ENCODE results near the gene BCL7B. TPM values are rescaled to one million over a fixed set of nuclear protein-coding genes. Genes with fewer than 3 reads are reported as not detected.
A peak's percentile ranks its signal among the peaks of the same experiment; 100 is the strongest.

The BCL7B gene
- total RNA-seq (2014; rRNA removed; shearing (Covaris generic)) (12.0 and 17.0 TPM in 2 replicates), polyA plus RNA-seq (2016; fragmentation: Nextera tagmentation; extraction: Ambion mirVana) (18.2 and 18.4 TPM in 2 replicates)
- long read RNA-seq, transcript BCL7B-201 (6 exons, 1,975 nt), result major isoform, 29 of 38 reads
- long read RNA-seq, partial matches to known transcripts, result 1 of 38 reads
- long read RNA-seq, other reads (novel, unspliced or antisense), result 5 of 38 reads

DNA sequence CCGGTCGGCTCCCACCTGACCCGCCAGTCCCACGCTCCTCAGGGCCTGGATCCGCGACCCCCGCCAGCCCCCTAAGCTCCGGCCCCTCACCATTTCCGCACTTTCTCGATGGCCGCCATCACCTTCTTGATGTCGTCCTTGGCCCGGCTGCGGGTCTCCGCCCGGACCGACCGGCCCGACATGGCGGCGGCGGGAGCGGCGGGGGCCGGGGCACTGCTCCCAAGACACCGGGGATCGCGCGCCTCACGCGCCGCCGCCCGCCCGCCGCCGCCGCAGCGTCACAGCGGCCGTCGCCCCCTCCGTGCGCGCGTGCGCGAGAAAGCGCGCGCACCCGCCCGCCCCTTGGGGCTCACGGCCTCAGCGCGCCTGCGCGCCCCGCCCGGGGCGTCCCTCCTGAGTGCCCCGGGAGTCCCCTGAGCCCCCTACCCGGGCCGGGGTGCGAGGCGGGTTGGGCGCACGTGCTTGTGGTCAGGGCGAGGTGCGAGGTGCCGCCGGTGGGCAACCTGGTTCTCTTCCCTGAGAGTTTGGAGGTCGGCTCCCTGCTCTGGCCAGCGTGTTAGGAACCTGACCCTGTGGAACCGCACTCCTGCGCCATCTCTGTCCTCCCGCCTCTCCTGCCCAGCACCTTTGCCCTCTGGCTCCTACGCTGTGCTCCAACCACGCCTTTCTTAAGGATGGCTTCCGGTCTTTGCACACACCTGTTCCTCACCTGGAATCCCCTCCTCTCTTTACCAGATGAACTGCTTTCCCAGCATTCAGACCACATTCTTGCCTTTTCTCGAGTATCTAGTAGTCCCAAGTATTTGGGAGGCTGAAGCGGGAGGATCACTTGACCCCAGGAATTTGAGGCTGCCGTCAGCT, at the start of gene BCL7B:
Gene BCL7B, minus strand, starts transcription at position 294 of the 861 bp plus-strand sequence. Its CDS starts 112 bp downstream, at position 182.
- peaks cover 21% of the 10 kb centered on the region for H3K27me3 Mint-ChIP-seq (ENCODE audit: insufficient read depth, low read depth, poor library complexity)
- H3K79me2 ChIP-seq (replicated peaks; ENCODE audit: insufficient read depth), result peaks cover 37% of the 10 kb centered on the region
- H4K20me1 ChIP-seq (replicated peaks; ENCODE audit: insufficient read depth), result peaks cover 18% of the 10 kb centered on the region
- H3F3A ChIP-seq (replicated peaks; ENCODE audit: low read depth), result peaks cover 13% of the 10 kb centered on the region
- H3K27ac Mint-ChIP-seq, result peak within 1 kb of the TSS; percentile 96
- peak; percentile 77 for DNase-seq (ENCODE audit: low spot score)
- peaks cover 25% of the 10 kb centered on the region for H3K27me3 ChIP-seq (ENCODE audit: insufficient read depth)
- ATAC-seq, result peak; percentile 55
- peak within 1 kb of the TSS; percentile 19; the same call in 1 of the 2 replicates for H2AFZ ChIP-seq
- peaks cover 3% of the 10 kb centered on the region; the same call in 1 of the 3 replicates for H3K9me3 Mint-ChIP-seq
- H3K4me3 ChIP-seq, result peak within 1 kb of the TSS; percentile 85
- H3K36me3 ChIP-seq (ENCODE audit: insufficient read depth), result no peaks in the 10 kb centered on the region; the same call in 1 of the 2 replicates
- H3K27ac ChIP-seq (ENCODE audit: low read depth), result peak within 1 kb of the TSS; percentile 96; the same call in 1 of the 2 replicates
- H3K9me2 ChIP-seq (ENCODE audit: insufficient read depth), result no peaks in the 10 kb centered on the region
- H3K4me1 ChIP-seq (ENCODE audit: insufficient read depth), result 0 out of 2 replicates have a peak, but pooled peaks cover 6% of the 10 kb centered on the region
- H3K4me1 Mint-ChIP-seq, result peaks cover 11% of the 10 kb centered on the region
- peak within 1 kb of the TSS; percentile 95 for H3K4me2 ChIP-seq
- peaks cover 9% of the 10 kb centered on the region; the same call in 2 of the 3 replicates for H3K36me3 Mint-ChIP-seq (ENCODE audit: low read depth)
- peak within 1 kb of the TSS; percentile 86 for H3K4me3 Mint-ChIP-seq
- TF ChIP-seq ZNF114 (CRISPR knock-in tag; IDR thresholded peaks at IDR 0.05) (no peak; the same call in 1 of the 2 replicates), POLR2AphosphoS5 (IDR thresholded peaks at IDR 0.05; ENCODE audit: low read depth) (peak; percentile 57), EZH2phosphoT487 (IDR thresholded peaks at IDR 0.05; ENCODE audit: unreplicated experiment) (no peak), JUNB (IDR thresholded peaks at IDR 0.05; ENCODE audit: unreplicated experiment) (no peak)
- TF ChIP-seq, protein P1, sequence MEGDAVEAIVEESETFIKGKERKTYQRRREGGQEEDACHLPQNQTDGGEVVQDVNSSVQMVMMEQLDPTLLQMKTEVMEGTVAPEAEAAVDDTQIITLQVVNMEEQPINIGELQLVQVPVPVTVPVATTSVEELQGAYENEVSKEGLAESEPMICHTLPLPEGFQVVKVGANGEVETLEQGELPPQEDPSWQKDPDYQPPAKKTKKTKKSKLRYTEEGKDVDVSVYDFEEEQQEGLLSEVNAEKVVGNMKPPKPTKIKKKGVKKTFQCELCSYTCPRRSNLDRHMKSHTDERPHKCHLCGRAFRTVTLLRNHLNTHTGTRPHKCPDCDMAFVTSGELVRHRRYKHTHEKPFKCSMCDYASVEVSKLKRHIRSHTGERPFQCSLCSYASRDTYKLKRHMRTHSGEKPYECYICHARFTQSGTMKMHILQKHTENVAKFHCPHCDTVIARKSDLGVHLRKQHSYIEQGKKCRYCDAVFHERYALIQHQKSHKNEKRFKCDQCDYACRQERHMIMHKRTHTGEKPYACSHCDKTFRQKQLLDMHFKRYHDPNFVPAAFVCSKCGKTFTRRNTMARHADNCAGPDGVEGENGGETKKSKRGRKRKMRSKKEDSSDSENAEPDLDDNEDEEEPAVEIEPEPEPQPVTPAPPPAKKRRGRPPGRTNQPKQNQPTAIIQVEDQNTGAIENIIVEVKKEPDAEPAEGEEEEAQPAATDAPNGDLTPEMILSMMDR (conservative IDR thresholded peaks at IDR 0.05; ENCODE audit: low read depth in 2 of 2), result no peak

DNA sequence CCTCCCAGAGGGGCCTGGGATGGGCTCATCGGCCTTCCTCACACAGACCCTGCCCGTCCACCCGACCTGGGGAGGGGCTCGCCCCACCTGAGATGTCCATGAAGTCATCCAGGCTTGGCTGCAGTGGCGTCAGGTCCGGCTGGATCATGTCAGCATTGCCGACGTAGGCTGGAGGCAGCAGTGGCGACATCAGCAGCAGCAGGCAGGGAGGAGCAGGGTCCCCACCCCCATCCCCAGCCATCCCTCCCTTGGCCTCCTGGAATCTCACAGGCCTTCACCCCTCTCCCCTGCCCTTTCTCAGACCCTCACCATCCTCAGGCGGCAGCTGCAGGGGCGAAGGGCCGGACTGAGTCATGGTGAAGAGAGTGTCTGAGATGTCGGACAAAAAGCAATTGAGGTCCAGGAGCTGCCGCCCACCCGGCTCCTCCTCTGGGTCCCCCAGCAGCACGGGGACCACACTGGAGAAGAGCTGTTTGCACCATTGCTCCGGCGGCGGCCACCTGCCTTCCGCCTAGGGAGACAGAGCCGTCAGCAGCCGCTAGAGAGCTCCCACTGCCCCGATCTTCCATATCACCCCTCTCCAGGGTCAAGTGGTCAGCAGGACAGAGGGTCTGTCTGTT, 48.2 kb upstream of the BCL7B start:
- Mint-ChIP-seq H3K27me3 (ENCODE audit: insufficient read depth, low read depth, poor library complexity) (peaks cover 14% of the 10 kb centered on the region), H3K4me1 (peaks cover 2% of the 10 kb centered on the region; the same call in 1 of the 3 replicates), H3K4me3 (no peak overlapping the region), H3K27ac (no peak overlapping the region), H3K36me3 (ENCODE audit: low read depth) (no peaks in the 10 kb centered on the region), H3K9me3 (no peaks in the 10 kb centered on the region; the same call in 2 of the 3 replicates)
- no peaks in the 10 kb centered on the region for H3F3A ChIP-seq (replicated peaks; ENCODE audit: low read depth)
- no peaks in the 10 kb centered on the region for H3K79me2 ChIP-seq (replicated peaks; ENCODE audit: insufficient read depth)
- H3K27ac ChIP-seq (ENCODE audit: low read depth), result no peak overlapping the region
- no peaks in the 10 kb centered on the region for H4K20me1 ChIP-seq (replicated peaks; ENCODE audit: insufficient read depth)
- ATAC-seq (no peak), DNase-seq (ENCODE audit: low spot score) (no peak)
- H3K9me2 ChIP-seq (ENCODE audit: insufficient read depth), result no peaks in the 10 kb centered on the region
- H3K4me2 ChIP-seq, result no peak overlapping the region
- no peak overlapping the region for H3K4me3 ChIP-seq
- H2AFZ ChIP-seq, result no peak overlapping the region
- TF ChIP-seq ZNF331 (CRISPR knock-in tag; IDR thresholded peaks at IDR 0.05; ENCODE audit: low read depth) (no peak), STAT1 (IDR thresholded peaks at IDR 0.05; ENCODE audit: unreplicated experiment) (no peak), EZH2phosphoT487 (IDR thresholded peaks at IDR 0.05; ENCODE audit: unreplicated experiment) (no peak)
- TF ChIP-seq, protein P2, sequence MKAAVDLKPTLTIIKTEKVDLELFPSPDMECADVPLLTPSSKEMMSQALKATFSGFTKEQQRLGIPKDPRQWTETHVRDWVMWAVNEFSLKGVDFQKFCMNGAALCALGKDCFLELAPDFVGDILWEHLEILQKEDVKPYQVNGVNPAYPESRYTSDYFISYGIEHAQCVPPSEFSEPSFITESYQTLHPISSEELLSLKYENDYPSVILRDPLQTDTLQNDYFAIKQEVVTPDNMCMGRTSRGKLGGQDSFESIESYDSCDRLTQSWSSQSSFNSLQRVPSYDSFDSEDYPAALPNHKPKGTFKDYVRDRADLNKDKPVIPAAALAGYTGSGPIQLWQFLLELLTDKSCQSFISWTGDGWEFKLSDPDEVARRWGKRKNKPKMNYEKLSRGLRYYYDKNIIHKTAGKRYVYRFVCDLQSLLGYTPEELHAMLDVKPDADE (IDR thresholded peaks at IDR 0.05), result no peak
- TF ChIP-seq, protein P3, sequence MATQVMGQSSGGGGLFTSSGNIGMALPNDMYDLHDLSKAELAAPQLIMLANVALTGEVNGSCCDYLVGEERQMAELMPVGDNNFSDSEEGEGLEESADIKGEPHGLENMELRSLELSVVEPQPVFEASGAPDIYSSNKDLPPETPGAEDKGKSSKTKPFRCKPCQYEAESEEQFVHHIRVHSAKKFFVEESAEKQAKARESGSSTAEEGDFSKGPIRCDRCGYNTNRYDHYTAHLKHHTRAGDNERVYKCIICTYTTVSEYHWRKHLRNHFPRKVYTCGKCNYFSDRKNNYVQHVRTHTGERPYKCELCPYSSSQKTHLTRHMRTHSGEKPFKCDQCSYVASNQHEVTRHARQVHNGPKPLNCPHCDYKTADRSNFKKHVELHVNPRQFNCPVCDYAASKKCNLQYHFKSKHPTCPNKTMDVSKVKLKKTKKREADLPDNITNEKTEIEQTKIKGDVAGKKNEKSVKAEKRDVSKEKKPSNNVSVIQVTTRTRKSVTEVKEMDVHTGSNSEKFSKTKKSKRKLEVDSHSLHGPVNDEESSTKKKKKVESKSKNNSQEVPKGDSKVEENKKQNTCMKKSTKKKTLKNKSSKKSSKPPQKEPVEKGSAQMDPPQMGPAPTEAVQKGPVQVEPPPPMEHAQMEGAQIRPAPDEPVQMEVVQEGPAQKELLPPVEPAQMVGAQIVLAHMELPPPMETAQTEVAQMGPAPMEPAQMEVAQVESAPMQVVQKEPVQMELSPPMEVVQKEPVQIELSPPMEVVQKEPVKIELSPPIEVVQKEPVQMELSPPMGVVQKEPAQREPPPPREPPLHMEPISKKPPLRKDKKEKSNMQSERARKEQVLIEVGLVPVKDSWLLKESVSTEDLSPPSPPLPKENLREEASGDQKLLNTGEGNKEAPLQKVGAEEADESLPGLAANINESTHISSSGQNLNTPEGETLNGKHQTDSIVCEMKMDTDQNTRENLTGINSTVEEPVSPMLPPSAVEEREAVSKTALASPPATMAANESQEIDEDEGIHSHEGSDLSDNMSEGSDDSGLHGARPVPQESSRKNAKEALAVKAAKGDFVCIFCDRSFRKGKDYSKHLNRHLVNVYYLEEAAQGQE (IDR thresholded peaks at IDR 0.05; ENCODE audit: unreplicated experiment), result no peak
- TF ChIP-seq, protein P1 (conservative IDR thresholded peaks at IDR 0.05; ENCODE audit: low read depth in 2 of 2), result no peak
- no peaks in the 10 kb centered on the region for H3K27me3 ChIP-seq (ENCODE audit: insufficient read depth)
- no peaks in the 10 kb centered on the region for H3K4me1 ChIP-seq (ENCODE audit: insufficient read depth)
- H3K36me3 ChIP-seq (ENCODE audit: insufficient read depth), result no peaks in the 10 kb centered on the region
